Ovary (tissue), 9 donors: Measurements from ENCODE around the gene PLEKHJ1. TPM values are rescaled to one million over a fixed set of nuclear protein-coding genes. Genes with fewer than 3 reads are reported as not detected.

ENCODE experiments used
- DNase-seq, 5 donors: peaks; one replicate each; pipeline ENCODE4 v3.0.0-alpha.2; 2019 to 2020
- H3K27ac ChIP-seq, 2 donors: fragments of 200-600 bp; one replicate each; pipeline versions ENCODE4 v1.5.1 to v1.8.0; 2019 to 2022
- H3K27me3 ChIP-seq: fragments of 200-600 bp; one replicate; pipeline ENCODE4 v1.8.0; 2022
- H3K36me3 ChIP-seq: fragments of 200-600 bp; sonication (generic); one replicate; pipeline ENCODE4 v1.5.1; 2019
- H3K4me1 ChIP-seq: one replicate; pipeline ENCODE4 v1.8.1; 2013; ENCODE audit warnings: mild to moderate bottlenecking, moderate library complexity; ENCODE audit not compliant: insufficient read depth
- H3K4me3 ChIP-seq: fragments of 200-600 bp; sonication (generic); one replicate; pipeline ENCODE4 v1.5.1; 2017
- H3K9me3 ChIP-seq, 2 donors: fragments of 200-600 bp in 1 of 2; sonication (generic) in 1 of 2; one replicate each; pipeline versions ENCODE4 v1.5.1 to v1.8.1; 2013 to 2019; ENCODE audit warnings: mild to moderate bottlenecking in 1 of 2, moderate library complexity in 1 of 2
- CTCF ChIP-seq, 3 donors: fragments of 450-650 bp in 2 of 3; fragments of 200-600 bp in 1 of 3; IDR thresholded peaks; one replicate each; pipeline versions ENCODE4 v1.5.1 to v1.8.0; 2016 to 2022; ENCODE audit warnings: antibody characterized with exemption in 3 of 3, mild to moderate bottlenecking in 1 of 3
- EP300 ChIP-seq: sonication (generic); formaldehyde crosslinking; IDR thresholded peaks from one replicate; pipeline ENCODE4 v1.6.1; 2017; ENCODE audit warnings: antibody characterized with exemption
- POLR2A ChIP-seq: fragments of 450-650 bp; IDR thresholded peaks from one replicate; pipeline ENCODE4 v1.6.1; 2017; ENCODE audit warnings: antibody characterized with exemption, mild to moderate bottlenecking, moderate library complexity
- WGBS, 3 donors: extraction: QIAGEN DNeasy Blood & Tissue Kit in 1 of 3; methylation state at CpG; one replicate each; pipeline versions ENCODE4 v1.1.5 to v1.1.7; 2013 to 2017; 5-methylcytosine and 5-hydroxymethylcytosine counted together
- intact Hi-C, 4 donors: fragments of 100-400 bp; cut with DNase I; formaldehyde crosslinking; loops; one replicate each; pipeline versions ENCODE4 v1.11.0 to v1.15.1; 2022 to 2023
- polyA plus RNA-seq, 2 donors: library from polyadenylated mRNA; stranded (reverse); fragments of 200-250 nt in 1 of 2; fragments of 350-450 nt in 1 of 2; fragmentation: Illumina TruSeq in 1 of 2; extraction: RNeasy Lipid Tissue Mini Kit (QIAGEN cat#74804) in 1 of 2; gene quantifications; one replicate each; pipeline ENCODE4 v1.2.3, GENCODE V29; 2013 to 2014
- total RNA-seq, 7 donors: library from RNA; depleted of rRNA in 2 of 7; stranded (reverse); fragments of >200 nt in 2 of 7; fragmentation: NEBNext Ultra II Directional in 3 of 7; extraction: Animal tissue kit (Norgen Biotek cat#: 25700) in 3 of 7; gene quantifications; one replicate each; pipeline versions ENCODE4 v1.1.0 to v1.2.4, GENCODE V29; 2016 to 2023
- donor health status: DM: no; HTN: no; CAD: no; lungs with moderate emphysema.
- donor health status: DM: no; HTN: no; CAD: no.
- donor health status: Bipolar disorder and iron deficiency.
- donor health status: DM: yes; HTN: yes; CAD: no.
- donor health status: DM: no; HTN: no; CAD: no.
- donor health status: DM: yes; HTN: yes; CAD: no.

The PLEKHJ1 gene
- total and polyA plus RNA-seq, 9 donors: 17.1 to 57.9 (median 46.8) TPM

GRCh38 chr19:2270423-2271233 lies 34.5 kb upstream of the PLEKHJ1 start:
- peak overlapping the region; percentile 98 for H3K4me3 ChIP-seq
- peak; percentile 86 to 92 (median 90) for DNase-seq
- no peaks in the 10 kb centered on the region for H3K36me3 ChIP-seq
- H3K27me3 ChIP-seq: no peaks in the 10 kb centered on the region
- peak overlapping the region; percentile 95 to 99 for H3K27ac ChIP-seq
- intact Hi-C loops: loop anchor here (2.0 to 10.0 kb wide), 8 partner anchors 33 to 344 kb away; partner anchors contain the start of genes PLEKHJ1 (in 3 of the 4), SF3A2 (in 3 of the 4), DOT1L (in 2 of the 4) and AP3D1 (in 1 of the 4)
- 0 to 1% (median 1%) methylated on average over 30 to 88 of the region's 88 CpGs for WGBS, 3 donors
- no peak for TF ChIP-seq CTCF (IDR thresholded peaks at IDR 0.05)
- TF ChIP-seq EP300: no peak
- TF ChIP-seq POLR2A: peak; percentile 74
- H3K4me1 ChIP-seq: peaks cover 20% of the 10 kb centered on the region
- H3K9me3 ChIP-seq: no peaks in the 10 kb centered on the region

DNA sequence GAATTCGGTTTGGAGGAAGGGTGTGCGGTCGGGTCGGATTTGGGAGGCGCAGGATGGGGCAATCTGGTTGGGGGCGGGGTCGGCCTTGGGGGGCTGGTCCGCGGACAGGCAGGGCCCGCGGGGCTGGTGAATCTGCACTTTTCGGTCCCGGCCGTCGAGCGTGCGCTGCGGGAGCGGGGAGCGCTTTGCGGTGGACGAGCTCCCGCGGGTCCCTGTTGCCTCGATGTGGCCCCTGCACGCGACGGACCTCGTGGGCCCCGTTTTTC lies 34.0 kb upstream of the PLEKHJ1 start:
- Histone ChIP-seq H3K27me3 (no peaks in the 10 kb centered on the region), H3K36me3 (no peaks in the 10 kb centered on the region), H3K4me3 (peak overlapping the region; percentile 98), H3K4me1 (peaks cover 15% of the 10 kb centered on the region), H3K27ac (peak overlapping the region; percentile 95 to 99), H3K9me3 (no peaks in the 10 kb centered on the region)
- DNase-seq: peak; percentile 61 to 80 (median 72)
- 1% methylated on average over 27 to 30 of the region's 30 CpGs for WGBS, 3 donors
- TF ChIP-seq POLR2A: no peak
- no peak for TF ChIP-seq EP300
- no peak for TF ChIP-seq CTCF (IDR thresholded peaks at IDR 0.05)
- intact Hi-C loops: loop anchor here (2.0 to 10.0 kb wide), 8 partner anchors 33 to 345 kb away; partner anchors contain the start of genes PLEKHJ1 (in 3 of the 4), SF3A2 (in 3 of the 4), DOT1L (in 2 of the 4) and AP3D1 (in 1 of the 4)

GRCh38 chr19:2269244-2270156 lies 33.4 kb upstream of the PLEKHJ1 start:
- Histone ChIP-seq H3K36me3 (no peaks in the 10 kb centered on the region), H3K4me1 (peaks cover 15% of the 10 kb centered on the region), H3K4me3 (peak overlapping the region; percentile 98), H3K9me3 (no peaks in the 10 kb centered on the region), H3K27me3 (no peaks in the 10 kb centered on the region), H3K27ac (peak overlapping the region; percentile 95 to 99)
- TF ChIP-seq EP300 (no peak), POLR2A (peak; percentile 100), CTCF (IDR thresholded peaks at IDR 0.05) (peak in 2 of 3 donors; percentile 63 to 77)
- WGBS, 3 donors: 0 to 1% (median 1%) methylated on average over 83 to 103 of the region's 103 CpGs
- peak; percentile 98 to 99 (median 99) for DNase-seq
- intact Hi-C loops: loop anchor here (2.0 to 10.0 kb wide), 8 partner anchors 32 to 345 kb away; partner anchors contain the start of genes PLEKHJ1 (in 3 of the 4), SF3A2 (in 3 of the 4), DOT1L (in 2 of the 4) and AP3D1 (in 1 of the 4)

- H3K4me1 ChIP-seq: peaks cover 11% of the 10 kb centered on the region
- H3K27ac ChIP-seq: peak overlapping the region; percentile 46 to 56
- no peaks in the 10 kb centered on the region for H3K9me3 ChIP-seq
These were observed 32.7 kb upstream of the PLEKHJ1 start for GRCh38 chr19:2268861-2269243.

More at GRCh38 chr19:2268861-2269243, 32.7 kb upstream of the PLEKHJ1 start:
- TF ChIP-seq CTCF (IDR thresholded peaks at IDR 0.05) (no peak), POLR2A (no peak)
- no peaks in the 10 kb centered on the region for H3K36me3 ChIP-seq
- intact Hi-C loops: no loop called here
- 0 to 1% (median 1%) methylated on average over 19 of the region's 19 CpGs for WGBS, 3 donors
- DNase-seq: no peak
- no peaks in the 10 kb centered on the region for H3K27me3 ChIP-seq
- H3K4me3 ChIP-seq: peak overlapping the region; percentile 72
